22Rv1 (cell line): ENCODE results near the gene CASTOR1.

Experiments
- ZFX ChIP-seq: fragments of 450-650 bp; IDR thresholded peaks from 2 replicates; pipeline ENCODE4 v1.6.1; 2017; ENCODE audit warnings: antibody characterized with exemption, borderline replicate concordance
- TF ChIP-seq, protein P1 (sequence below): fragments of 450-650 bp; IDR thresholded peaks from 2 replicates; pipeline ENCODE4 v1.5.1; 2017; ENCODE audit warnings: mild to moderate bottlenecking

GRCh38 chr22:30324014-30324730 lies 34.9 kb upstream of the CASTOR1 start:
- TF ChIP-seq, protein P1, sequence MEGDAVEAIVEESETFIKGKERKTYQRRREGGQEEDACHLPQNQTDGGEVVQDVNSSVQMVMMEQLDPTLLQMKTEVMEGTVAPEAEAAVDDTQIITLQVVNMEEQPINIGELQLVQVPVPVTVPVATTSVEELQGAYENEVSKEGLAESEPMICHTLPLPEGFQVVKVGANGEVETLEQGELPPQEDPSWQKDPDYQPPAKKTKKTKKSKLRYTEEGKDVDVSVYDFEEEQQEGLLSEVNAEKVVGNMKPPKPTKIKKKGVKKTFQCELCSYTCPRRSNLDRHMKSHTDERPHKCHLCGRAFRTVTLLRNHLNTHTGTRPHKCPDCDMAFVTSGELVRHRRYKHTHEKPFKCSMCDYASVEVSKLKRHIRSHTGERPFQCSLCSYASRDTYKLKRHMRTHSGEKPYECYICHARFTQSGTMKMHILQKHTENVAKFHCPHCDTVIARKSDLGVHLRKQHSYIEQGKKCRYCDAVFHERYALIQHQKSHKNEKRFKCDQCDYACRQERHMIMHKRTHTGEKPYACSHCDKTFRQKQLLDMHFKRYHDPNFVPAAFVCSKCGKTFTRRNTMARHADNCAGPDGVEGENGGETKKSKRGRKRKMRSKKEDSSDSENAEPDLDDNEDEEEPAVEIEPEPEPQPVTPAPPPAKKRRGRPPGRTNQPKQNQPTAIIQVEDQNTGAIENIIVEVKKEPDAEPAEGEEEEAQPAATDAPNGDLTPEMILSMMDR = no peak
- TF ChIP-seq ZFX = no peak
